HG03045 (cell line): ENCODE measurements around the gene XAGE3.
"Not testable (repeated sequence)": the region's sequence is repeated elsewhere in the genome, so short reads cannot be mapped to it uniquely, and the experiment has no call there.

Experiments used
- ATAC-seq: cut with Tn5 transposase; IDR thresholded peaks from one replicate; pipeline ENCODE4 v1.9.1; 2021; ENCODE audit warnings: mild to moderate bottlenecking, moderate library complexity; ENCODE audit not compliant: unreplicated experiment

XAGE3 gene

GRCh38 chrX:52867610-52868348 is at the start of gene XAGE3:
TSS of gene XAGE3 (minus strand) at chrX:52868083. CDS start at chrX:52867133, 950 bp downstream.
- no peak for ATAC-seq

- not testable (repeated sequence) for ATAC-seq
These were observed 46.8 kb upstream of the XAGE3 start for GRCh38 chrX:52914704-52915103.

DNA sequence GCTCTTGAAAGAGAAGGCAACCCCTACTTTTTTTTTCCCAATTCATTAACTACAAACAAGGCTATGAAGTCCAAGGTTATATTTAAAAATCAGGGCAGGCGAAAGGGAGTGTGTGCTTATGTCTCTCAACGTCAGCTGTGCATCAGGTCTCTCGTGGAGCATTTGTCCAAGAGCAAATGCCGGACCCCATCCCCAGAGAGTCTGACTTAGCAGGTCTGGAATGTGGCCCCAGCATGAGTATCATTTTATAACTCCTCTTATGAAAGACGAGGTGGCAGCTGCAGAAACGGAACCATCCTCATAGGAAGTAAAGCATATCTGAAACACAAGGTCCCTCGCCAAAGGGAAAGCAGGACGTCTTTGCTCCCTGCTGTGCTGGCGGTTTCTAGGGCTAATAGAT is 45.8 kb upstream of the XAGE3 start:
- not testable (repeated sequence) for ATAC-seq

- not testable (repeated sequence) for ATAC-seq
These were observed 41.6 kb upstream of the XAGE3 start for GRCh38 chrX:52909313-52909969.

GRCh38 chrX:52907900-52908299 is 40.0 kb upstream of the XAGE3 start:
- ATAC-seq, result not testable (repeated sequence)

DNA sequence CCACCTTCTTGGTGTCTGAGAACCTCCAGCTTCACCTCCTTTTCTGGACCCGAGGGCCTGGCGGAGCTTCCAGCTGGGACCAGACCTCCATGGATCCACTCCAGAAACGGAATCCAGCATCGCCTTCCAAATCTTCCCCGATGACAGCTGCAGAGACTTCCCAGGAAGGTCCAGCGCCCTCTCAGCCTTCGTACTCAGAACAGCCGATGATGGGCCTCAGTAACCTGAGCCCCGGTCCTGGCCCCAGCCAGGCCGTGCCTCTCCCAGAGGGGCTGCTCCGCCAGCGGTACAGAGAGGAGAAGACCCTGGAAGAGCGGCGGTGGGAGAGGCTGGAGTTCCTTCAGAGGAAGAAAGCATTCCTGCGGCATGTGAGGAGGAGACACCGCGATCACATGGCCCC is 39.3 kb upstream of the XAGE3 start:
- ATAC-seq, result not testable (repeated sequence)

- not testable (repeated sequence) for ATAC-seq
These were observed 38.2 kb upstream of the XAGE3 start for GRCh38 chrX:52906072-52906471.

DNA sequence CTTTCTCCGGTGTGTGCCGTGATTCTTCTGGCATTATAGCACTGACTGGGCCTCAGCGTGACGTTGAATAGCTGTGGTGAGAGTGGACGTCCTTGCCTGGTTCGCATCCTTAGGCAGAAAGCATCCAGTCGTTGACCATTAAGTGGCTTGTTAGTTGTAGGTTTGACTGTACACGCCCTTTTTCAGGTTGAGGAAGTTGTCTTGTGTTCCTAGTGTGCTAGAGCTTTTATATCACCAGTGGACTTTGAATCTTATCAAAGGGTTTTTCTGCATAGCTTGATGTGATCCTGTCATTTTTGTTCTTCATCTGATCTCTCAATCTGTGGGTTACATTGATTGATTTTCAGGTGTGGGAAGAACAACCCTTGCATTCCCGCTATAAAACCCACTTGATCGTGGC is 37.6 kb upstream of the XAGE3 start:
- ATAC-seq, result not testable (repeated sequence)

DNA sequence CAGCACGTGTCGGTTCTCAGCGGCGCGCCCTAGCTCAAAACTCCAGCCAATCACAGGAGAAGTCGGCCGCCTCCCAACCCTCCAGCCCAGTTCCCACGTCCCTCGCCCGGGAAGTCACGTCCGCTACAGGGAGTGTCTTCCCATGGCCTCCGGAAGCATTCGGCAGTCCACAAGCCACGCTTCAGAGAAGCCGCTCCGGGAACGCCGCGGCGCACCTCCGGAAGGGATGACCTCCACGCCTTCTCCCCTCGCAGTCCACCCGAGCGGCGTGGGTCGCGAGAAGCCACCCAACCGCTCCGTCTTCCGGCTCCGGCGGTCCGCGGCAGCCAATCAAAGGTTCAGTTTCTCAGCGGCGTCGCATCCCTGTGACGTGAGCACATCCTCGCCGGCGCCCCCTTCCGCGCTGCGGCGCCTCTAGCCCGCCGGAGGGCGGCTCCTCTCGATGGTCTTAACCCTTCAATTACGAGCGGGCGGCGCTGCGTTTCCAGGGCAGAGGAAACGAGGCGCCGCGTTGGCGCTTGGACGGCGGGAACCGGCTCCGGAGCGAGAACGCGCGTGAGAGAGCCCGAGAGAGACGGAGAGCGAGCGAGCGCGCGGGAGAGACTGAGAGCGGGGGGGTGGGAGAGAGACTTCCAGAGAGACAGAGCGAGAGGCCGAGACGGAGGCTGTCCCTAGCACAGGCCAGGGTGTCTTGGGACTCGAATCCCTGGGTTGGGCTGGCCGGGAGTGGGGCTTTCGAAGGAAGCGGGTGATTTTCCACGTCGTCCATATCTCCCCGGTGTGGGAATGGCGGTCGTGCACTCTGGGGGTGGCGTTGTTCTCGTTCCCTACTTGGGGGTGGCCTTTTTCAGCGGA is 29.2 kb upstream of the XAGE3 start, which contains the start of gene FAM156B:
Gene FAM156B, plus strand, starts transcription at position 476 of the 855 bp plus-strand sequence. CDS start 9,896 bp downstream, outside the sequence.
- peak; percentile 87 for ATAC-seq

- peak; percentile 19 for ATAC-seq
These were observed 28.6 kb upstream of the XAGE3 start for GRCh38 chrX:52896438-52896837.

DNA sequence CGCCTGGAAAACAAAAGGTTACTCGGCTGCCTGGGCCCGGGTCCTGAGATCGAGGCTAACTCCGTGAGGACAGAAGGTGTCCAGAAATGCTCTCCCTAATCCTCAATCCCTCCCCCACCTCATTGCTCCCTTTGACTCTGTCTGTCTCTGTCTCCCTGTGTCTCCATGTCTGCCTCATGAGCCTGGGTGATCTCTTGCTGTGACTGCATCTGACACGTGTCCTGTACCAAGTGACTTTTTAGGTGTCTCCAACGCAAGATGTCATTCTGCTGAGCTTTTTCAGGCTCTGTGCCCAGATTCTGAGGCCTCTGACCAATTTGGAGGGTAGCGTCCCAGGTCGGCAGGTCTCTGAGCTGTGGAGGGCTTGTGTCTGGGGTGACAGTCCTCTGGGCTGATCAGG is 20.2 kb upstream of the XAGE3 start:
- not testable (repeated sequence) for ATAC-seq

- ATAC-seq, result not testable (repeated sequence)
These were observed 19.6 kb upstream of the XAGE3 start for GRCh38 chrX:52887459-52887858.

GRCh38 chrX:52876386-52876785 is 8.5 kb upstream of the XAGE3 start:
- not testable (repeated sequence) for ATAC-seq

GRCh38 chrX:52875436-52875835 is 7.6 kb upstream of the XAGE3 start:
- ATAC-seq, result not testable (repeated sequence)

DNA sequence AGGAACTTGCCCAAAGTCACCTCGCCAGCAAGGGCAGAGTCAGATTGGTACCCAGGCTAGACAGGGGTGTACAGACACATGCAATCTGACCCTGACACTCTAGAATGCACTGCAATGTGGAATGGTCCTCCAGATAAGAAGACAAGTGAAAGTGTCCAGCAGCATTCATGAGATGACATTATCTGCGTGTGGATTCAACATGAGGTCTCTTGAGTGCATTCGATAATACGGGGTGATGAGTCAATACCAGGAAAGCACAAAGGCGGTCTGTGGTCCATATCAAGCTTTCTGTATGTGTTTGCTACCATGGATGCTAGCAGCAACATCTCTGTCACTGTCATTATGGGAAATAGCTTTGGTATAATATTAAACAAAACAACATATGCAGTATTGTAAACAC is 6.8 kb upstream of the XAGE3 start:
- no peak for ATAC-seq

DNA sequence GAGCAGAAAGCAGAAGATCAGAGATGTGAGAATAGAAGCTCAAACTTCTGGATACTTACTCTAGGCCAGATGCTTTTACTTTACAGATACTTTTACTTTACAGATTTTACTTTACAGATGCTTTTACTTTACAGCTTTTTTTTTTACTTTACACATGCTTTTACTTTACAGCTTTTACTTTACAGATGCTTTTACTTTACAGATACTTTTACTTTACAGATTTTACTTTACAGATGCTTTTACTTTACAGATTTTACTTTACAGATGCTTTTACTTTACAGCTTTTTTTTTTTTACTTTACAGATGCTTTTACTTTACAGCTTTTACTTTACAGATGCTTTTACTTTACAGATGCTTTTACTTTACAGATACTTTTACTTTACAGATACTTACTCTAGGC is 5.9 kb upstream of the XAGE3 start:
- ATAC-seq, result not testable (repeated sequence)

GRCh38 chrX:52870046-52870445 is 2.2 kb upstream of the XAGE3 start:
- ATAC-seq, result no peak

DNA sequence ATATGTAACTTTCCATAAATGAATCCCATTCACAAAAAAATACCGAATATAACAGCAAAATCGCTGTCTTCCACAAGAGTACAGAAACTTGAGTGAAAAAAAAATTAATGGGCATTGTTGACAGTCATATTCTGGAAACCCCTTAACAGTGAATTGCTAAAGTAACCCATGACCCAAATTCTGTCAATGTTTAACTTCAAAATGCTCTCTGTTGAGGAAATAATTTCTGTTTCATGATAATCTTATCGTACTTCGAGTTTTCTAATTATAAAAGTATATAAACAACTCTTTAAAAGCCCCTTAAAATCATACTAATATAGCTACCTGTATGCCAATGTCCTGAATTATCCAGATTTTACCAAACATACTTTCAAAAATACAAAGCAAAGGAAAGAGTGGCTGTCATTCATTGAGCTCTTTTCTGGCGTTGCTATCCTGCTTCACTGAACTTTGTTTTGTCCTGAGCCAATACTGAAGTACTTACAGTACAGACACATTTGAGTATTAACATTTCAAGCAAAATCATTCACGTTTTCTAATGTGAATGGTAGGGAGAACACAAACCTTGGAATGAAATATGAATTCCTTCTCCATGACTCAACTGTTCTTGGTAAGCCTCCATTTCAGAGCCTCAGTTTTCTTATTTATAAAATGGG is 2.4 kb downstream of the XAGE3 start:
- no peak for ATAC-seq

- ATAC-seq, result not testable (repeated sequence)
These were observed 10.8 kb downstream of the XAGE3 start for GRCh38 chrX:52856991-52857525.

DNA sequence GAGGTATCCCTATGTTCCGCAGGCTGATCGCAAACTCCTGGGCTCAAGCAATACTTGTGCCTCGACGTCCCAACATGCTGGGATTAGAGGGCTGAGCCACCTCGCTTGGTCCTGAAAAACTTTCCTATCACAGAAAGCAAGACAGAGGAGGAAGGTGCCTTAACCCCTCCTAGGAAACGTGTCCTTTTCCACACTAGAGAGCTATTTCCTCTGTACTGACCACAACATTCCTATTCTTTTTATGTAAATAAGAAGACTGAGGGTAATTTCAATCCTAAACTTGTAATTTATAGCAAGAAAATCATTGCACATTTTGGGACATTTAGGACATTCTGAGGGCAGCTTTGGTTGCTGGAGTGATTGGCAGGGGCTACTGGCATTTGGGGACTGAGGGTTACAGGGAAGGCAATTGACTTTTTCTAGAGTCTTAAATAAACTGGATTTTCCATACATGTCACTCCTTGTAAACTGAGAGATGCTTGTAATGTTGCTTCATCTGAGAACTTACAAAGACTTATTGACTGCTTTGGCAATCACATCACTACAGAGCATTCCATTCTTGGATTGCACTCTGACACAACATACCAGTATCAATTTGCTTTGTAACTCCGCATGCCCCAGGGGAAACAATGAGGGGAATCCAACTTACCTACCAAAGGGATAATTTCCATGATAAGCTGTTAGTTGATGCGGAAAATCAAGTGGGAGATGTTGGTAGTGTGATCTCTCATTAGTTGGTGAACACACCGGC is 15.6 kb downstream of the XAGE3 start:
- no peak for ATAC-seq
